GM18873 (cell line): ENCODE results near the gene SETDB2.
A peak's percentile ranks its signal among the peaks of the same experiment; 100 is the strongest.
"Not testable (repeated sequence)": the region's sequence is repeated elsewhere in the genome, so short reads cannot be mapped to it uniquely, and the experiment has no call there.

Experiments used
- ATAC-seq: cut with Tn5 transposase; IDR thresholded peaks from one replicate; pipeline ENCODE4 v1.9.1; 2021; ENCODE audit warnings: mild to moderate bottlenecking, moderate library complexity, moderate number of reproducible peaks; ENCODE audit not compliant: unreplicated experiment, low FRiP score

SETDB2 gene

GRCh38 chr13:49464085-49464484 is 20.0 kb downstream of the SETDB2 start:
- no peak for ATAC-seq

- no peak for ATAC-seq
These were observed 20.7 kb downstream of the SETDB2 start for GRCh38 chr13:49464621-49465325.

- ATAC-seq = no peak
These were observed 22.3 kb downstream of the SETDB2 start for GRCh38 chr13:49466292-49466838.

- no peak for ATAC-seq
These were observed 28.1 kb downstream of the SETDB2 start for GRCh38 chr13:49472186-49472585.

- no peak for ATAC-seq
These were observed 32.5 kb downstream of the SETDB2 start for GRCh38 chr13:49476529-49476928.

GRCh38 chr13:49481788-49482187 is 37.7 kb downstream of the SETDB2 start:
- no peak for ATAC-seq

- no peak for ATAC-seq
These were observed 44.5 kb downstream of the SETDB2 start for GRCh38 chr13:49488563-49488962.

GRCh38 chr13:49494645-49495044 is 50.6 kb downstream of the SETDB2 start:
- ATAC-seq = no peak

- peak; percentile 80 for ATAC-seq
These were observed 52.0 kb downstream of the SETDB2 start, which contains the start of gene PHF11 for GRCh38 chr13:49495783-49496762. Gene PHF11 (plus strand): TSS chr13:49495953. CDS start chr13:49496002, 49 bp downstream.

- ATAC-seq = not testable (repeated sequence)
These were observed 52.8 kb downstream of the SETDB2 start for GRCh38 chr13:49496837-49497236.

- no peak for ATAC-seq
These were observed 53.2 kb downstream of the SETDB2 start for GRCh38 chr13:49497272-49497671.

GRCh38 chr13:49498206-49498605 is 54.1 kb downstream of the SETDB2 start:
- ATAC-seq = no peak

GRCh38 chr13:49499889-49500660 is 56.0 kb downstream of the SETDB2 start:
- no peak for ATAC-seq

- ATAC-seq = no peak
These were observed 58.9 kb downstream of the SETDB2 start for GRCh38 chr13:49502954-49503353.

- no peak for ATAC-seq
These were observed 59.9 kb downstream of the SETDB2 start for GRCh38 chr13:49503951-49504350.

- no peak for ATAC-seq
These were observed 68.5 kb downstream of the SETDB2 start for GRCh38 chr13:49512578-49512977.

- no peak for ATAC-seq
These were observed 72.4 kb downstream of the SETDB2 start for GRCh38 chr13:49516467-49516866.

- no peak for ATAC-seq
These were observed 73.4 kb downstream of the SETDB2 start for GRCh38 chr13:49517461-49517860.

GRCh38 chr13:49521224-49521623 is 77.2 kb downstream of the SETDB2 start:
- no peak for ATAC-seq

- ATAC-seq = no peak
These were observed 80.8 kb downstream of the SETDB2 start for GRCh38 chr13:49524740-49525501.
